Fibroblast of lung (primary cell): ENCODE measurements around the gene CSPG4. TPM values are rescaled to one million over a fixed set of nuclear protein-coding genes. Genes with fewer than 3 reads are reported as not detected.
"Not testable (repeated sequence)": the region's sequence is repeated elsewhere in the genome, so short reads cannot be mapped to it uniquely, and the experiment has no call there.

Experiments
- DNase-seq, 2 donors: peaks; one replicate each; pipeline versions ENCODE4 v3.0.0 to v3.0.0-alpha.2; 2010; ENCODE audit warnings: low read depth in 2 of 2
- H2AFZ ChIP-seq: 2 replicates; pipeline ENCODE4 v1.5.1; 2012; ENCODE audit warnings: low read length, control low read depth, inconsistent platforms
- H3K27ac ChIP-seq: 2 replicates; pipeline ENCODE4 v1.5.1; 2011; ENCODE audit warnings: low read length, control low read depth; ENCODE audit not compliant: insufficient read depth
- H3K27me3 ChIP-seq: 2 replicates; pipeline ENCODE4 v1.5.1; 2011; ENCODE audit warnings: mild to moderate bottlenecking, low read length; ENCODE audit not compliant: control insufficient read depth, insufficient read depth
- H3K36me3 ChIP-seq: 2 replicates; pipeline ENCODE4 v1.5.1; 2011; ENCODE audit warnings: low read length; ENCODE audit not compliant: control insufficient read depth, insufficient read depth
- H3K4me1 ChIP-seq: 2 replicates; pipeline ENCODE4 v1.5.1; 2011; ENCODE audit warnings: low read length; ENCODE audit not compliant: control insufficient read depth, insufficient read depth; ENCODE audit errors: extremely low read depth
- H3K4me2 ChIP-seq: 2 replicates; pipeline ENCODE4 v1.5.1; 2011; ENCODE audit warnings: low read length, control low read depth; ENCODE audit not compliant: insufficient read depth; ENCODE audit errors: extremely low read depth
- H3K4me3 ChIP-seq, 4 experiments: fragments of 200-600 bp in 1 of 4; sonication (generic) in 1 of 4; replicated peaks in 1 of 4; 2 replicates each; pipeline ENCODE4 v1.5.1; 2011 to 2016; ENCODE audit warnings: low read length in 4 of 4, low read depth in 3 of 4, mild to moderate bottlenecking in 3 of 4, control low read depth in 2 of 4, inconsistent platforms in 1 of 4, mixed read lengths in 1 of 4; ENCODE audit not compliant: insufficient read depth in 1 of 4; ENCODE audit errors: control extremely low read depth in 1 of 4
- H3K79me2 ChIP-seq: 2 replicates; pipeline ENCODE4 v1.5.1; 2012; ENCODE audit warnings: mild to moderate bottlenecking, low read length, inconsistent platforms; ENCODE audit not compliant: control insufficient read depth, insufficient read depth
- H3K9ac ChIP-seq: 2 replicates; pipeline ENCODE4 v1.5.1; 2011; ENCODE audit warnings: mild to moderate bottlenecking, low read length, control low read depth; ENCODE audit not compliant: insufficient read depth
- H3K9me3 ChIP-seq: 2 replicates; pipeline ENCODE4 v1.5.1; 2012; ENCODE audit warnings: low read depth, low read length; ENCODE audit not compliant: control insufficient read depth, insufficient read depth
- H4K20me1 ChIP-seq: 2 replicates; pipeline ENCODE4 v1.5.1; 2011; ENCODE audit warnings: low read length; ENCODE audit not compliant: control insufficient read depth, insufficient read depth; ENCODE audit errors: extremely low read depth
- EZH2 ChIP-seq: IDR thresholded peaks from 2 replicates; pipeline ENCODE4 v1.5.1; 2012; ENCODE audit warnings: low read length, control low read depth, mild to moderate bottlenecking; ENCODE audit errors: missing control alignments
- polyA plus RNA-seq, 2 donors: library from polyadenylated mRNA; depleted of rRNA in 1 of 2; stranded (reverse) in 1 of 2; unstranded in 1 of 2; fragments of >200 nt; gene quantifications; 2 replicates each; pipeline ENCODE4 v1.2.1, GENCODE V29; 2011 to 2012; ENCODE audit warnings: missing spikeins in 1 of 2
- total RNA-seq: library from RNA; depleted of rRNA; stranded (reverse); fragments of >200 nt; gene quantifications from 2 replicates; pipeline ENCODE4 v1.2.1, GENCODE V29; 2014
- TF ChIP-seq, protein P1 (sequence below), 2 donors: IDR thresholded peaks in 1 of 2; conservative IDR thresholded peaks in 1 of 2; 1 replicate in 1 of 2; 2 replicates in 1 of 2; pipeline ENCODE4 v1.5.1; 2011 to 2012; ENCODE audit warnings: low read length in 2 of 2, control low read depth in 1 of 2, inconsistent platforms in 1 of 2, low read depth in 1 of 2, mild to moderate bottlenecking in 1 of 2

CSPG4 gene
- total and polyA plus RNA-seq, 2 donors (not counting 1 experiment from before 2014, with no cell fraction given): 23.1 to 109 TPM

- Histone ChIP-seq H3K27me3 (no peaks in the 10 kb centered on the region), H3K4me3 (no peak overlapping the region), H3K9ac (no peak overlapping the region), H2AFZ (no peak overlapping the region), H3K4me1 (peaks cover 2% of the 10 kb centered on the region), H3K79me2 (no peaks in the 10 kb centered on the region), H3K27ac (no peak overlapping the region), H3K9me3 (no peaks in the 10 kb centered on the region), H3K36me3 (no peaks in the 10 kb centered on the region), H4K20me1 (no peaks in the 10 kb centered on the region), H3K4me2 (no peak overlapping the region)
- DNase-seq: no peak
- TF ChIP-seq, protein P1, sequence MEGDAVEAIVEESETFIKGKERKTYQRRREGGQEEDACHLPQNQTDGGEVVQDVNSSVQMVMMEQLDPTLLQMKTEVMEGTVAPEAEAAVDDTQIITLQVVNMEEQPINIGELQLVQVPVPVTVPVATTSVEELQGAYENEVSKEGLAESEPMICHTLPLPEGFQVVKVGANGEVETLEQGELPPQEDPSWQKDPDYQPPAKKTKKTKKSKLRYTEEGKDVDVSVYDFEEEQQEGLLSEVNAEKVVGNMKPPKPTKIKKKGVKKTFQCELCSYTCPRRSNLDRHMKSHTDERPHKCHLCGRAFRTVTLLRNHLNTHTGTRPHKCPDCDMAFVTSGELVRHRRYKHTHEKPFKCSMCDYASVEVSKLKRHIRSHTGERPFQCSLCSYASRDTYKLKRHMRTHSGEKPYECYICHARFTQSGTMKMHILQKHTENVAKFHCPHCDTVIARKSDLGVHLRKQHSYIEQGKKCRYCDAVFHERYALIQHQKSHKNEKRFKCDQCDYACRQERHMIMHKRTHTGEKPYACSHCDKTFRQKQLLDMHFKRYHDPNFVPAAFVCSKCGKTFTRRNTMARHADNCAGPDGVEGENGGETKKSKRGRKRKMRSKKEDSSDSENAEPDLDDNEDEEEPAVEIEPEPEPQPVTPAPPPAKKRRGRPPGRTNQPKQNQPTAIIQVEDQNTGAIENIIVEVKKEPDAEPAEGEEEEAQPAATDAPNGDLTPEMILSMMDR (conservative IDR thresholded peaks at IDR 0.05 in 1 of 2, IDR thresholded peaks at IDR 0.05 in 1 of 2; ENCODE audit: low read depth in 1 of 2, low read length in 2 of 2): no peak
- no peak for TF ChIP-seq EZH2
Measured at GRCh38 chr15:75760704-75761435, 48.2 kb upstream of the CSPG4 start.

DNA sequence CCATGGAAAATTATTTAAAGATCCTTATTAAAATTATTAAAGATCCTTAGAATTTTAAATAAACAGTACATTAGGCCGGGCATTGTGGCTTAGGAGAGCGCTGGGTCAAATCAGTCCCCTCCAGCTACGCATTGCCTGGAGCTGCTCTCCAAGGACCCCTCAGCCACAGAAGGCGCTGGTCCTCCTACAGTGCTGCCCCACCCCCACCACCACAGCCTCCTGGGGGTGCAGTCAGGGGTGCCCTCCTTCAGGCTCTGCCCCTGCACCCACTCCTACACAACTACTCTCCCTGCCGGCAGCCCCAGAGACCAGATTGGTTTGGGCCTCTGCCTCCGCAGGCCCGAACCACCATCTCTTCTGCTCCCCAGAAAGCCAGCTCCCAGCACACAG, 47.5 kb upstream of the CSPG4 start:
- H3K27ac ChIP-seq, H3K9ac ChIP-seq, H3K4me3 ChIP-seq: not testable (repeated sequence)

GRCh38 chr15:75759416-75760130, 46.9 kb upstream of the CSPG4 start:
- Histone ChIP-seq H3K4me2 (no peak overlapping the region), H3K27ac (no peak overlapping the region), H3K9me3 (no peaks in the 10 kb centered on the region), H3K9ac (no peak overlapping the region), H4K20me1 (no peaks in the 10 kb centered on the region), H3K4me3 (no peak overlapping the region), H3K79me2 (no peaks in the 10 kb centered on the region), H3K27me3 (no peaks in the 10 kb centered on the region), H3K4me1 (peaks cover 2% of the 10 kb centered on the region), H3K36me3 (no peaks in the 10 kb centered on the region), H2AFZ (no peak overlapping the region)
- DNase-seq: no peak
- TF ChIP-seq EZH2: no peak
- TF ChIP-seq, protein P1 (conservative IDR thresholded peaks at IDR 0.05 in 1 of 2, IDR thresholded peaks at IDR 0.05 in 1 of 2; ENCODE audit: low read depth in 1 of 2, low read length in 2 of 2): no peak

More for the DNA sequence above, 47.5 kb upstream of the CSPG4 start:
- not testable (repeated sequence) for H3K4me2 ChIP-seq, DNase-seq, H4K20me1 ChIP-seq, H3K4me1 ChIP-seq, H3K79me2 ChIP-seq, H2AFZ ChIP-seq, H3K36me3 ChIP-seq, H3K27me3 ChIP-seq, H3K9me3 ChIP-seq
